ENCODE data around the gene EPDR1.

DNA sequence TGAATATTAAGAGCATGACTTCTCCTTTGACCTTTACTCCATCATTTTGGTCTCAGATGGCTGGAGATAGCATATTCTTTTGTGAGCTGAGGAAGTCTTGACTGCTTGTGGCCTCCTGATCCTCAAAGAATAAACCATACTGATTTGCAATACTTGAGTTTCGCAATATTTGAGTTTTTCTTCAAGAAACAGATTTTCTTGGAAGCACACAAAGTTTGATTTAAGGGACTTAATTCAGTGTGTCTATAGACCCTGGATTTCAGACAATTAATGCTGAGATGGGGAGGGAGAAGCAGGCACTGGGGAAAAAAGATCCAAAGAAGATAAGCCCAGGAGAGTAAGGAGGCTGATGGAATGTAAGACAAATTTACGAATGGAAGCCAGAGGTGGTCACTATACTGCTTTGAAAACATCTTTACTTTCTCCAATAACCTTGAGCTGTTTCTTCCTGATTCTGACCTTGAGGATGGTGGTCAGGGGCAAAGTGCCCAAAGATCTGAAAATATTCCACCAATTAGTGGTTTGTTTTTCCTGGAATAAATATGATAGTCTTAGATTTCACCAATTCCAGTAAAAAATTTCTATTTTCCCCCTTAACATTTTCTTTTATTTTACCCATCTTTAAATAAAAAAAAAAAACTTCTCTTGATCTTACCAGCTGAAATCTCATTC is 7.5 kb downstream of the EPDR1 start:
- TF ChIP-seq, protein P1, sequence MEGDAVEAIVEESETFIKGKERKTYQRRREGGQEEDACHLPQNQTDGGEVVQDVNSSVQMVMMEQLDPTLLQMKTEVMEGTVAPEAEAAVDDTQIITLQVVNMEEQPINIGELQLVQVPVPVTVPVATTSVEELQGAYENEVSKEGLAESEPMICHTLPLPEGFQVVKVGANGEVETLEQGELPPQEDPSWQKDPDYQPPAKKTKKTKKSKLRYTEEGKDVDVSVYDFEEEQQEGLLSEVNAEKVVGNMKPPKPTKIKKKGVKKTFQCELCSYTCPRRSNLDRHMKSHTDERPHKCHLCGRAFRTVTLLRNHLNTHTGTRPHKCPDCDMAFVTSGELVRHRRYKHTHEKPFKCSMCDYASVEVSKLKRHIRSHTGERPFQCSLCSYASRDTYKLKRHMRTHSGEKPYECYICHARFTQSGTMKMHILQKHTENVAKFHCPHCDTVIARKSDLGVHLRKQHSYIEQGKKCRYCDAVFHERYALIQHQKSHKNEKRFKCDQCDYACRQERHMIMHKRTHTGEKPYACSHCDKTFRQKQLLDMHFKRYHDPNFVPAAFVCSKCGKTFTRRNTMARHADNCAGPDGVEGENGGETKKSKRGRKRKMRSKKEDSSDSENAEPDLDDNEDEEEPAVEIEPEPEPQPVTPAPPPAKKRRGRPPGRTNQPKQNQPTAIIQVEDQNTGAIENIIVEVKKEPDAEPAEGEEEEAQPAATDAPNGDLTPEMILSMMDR (IDR thresholded peaks at IDR 0.05) = no peak
- no peak for TF ChIP-seq POLR2A (IDR thresholded peaks at IDR 0.05; ENCODE audit: low read depth)
- TF ChIP-seq EP300 (IDR thresholded peaks at IDR 0.05) = no peak
